IPS DF 6.9 (cell line): ENCODE results near the gene SCAMP2.
"Not testable (repeated sequence)": the region's sequence is repeated elsewhere in the genome, so short reads cannot be mapped to it uniquely, and the experiment has no call there.

Experiments used
- DNase-seq: peaks from one replicate; pipeline ENCODE4 v3.0.0-alpha.2; 2013; ENCODE audit warnings: low read depth, low spot score
- H3K27ac ChIP-seq: one replicate; pipeline ENCODE4 v1.5.1; 2013; ENCODE audit warnings: low read length, control low read depth
- H3K27me3 ChIP-seq: 2 replicates; pipeline ENCODE4 v1.6.1; 2013; ENCODE audit warnings: mild to moderate bottlenecking, low read length; ENCODE audit not compliant: control insufficient read depth, insufficient read depth
- H3K36me3 ChIP-seq: 2 replicates; pipeline ENCODE4 v1.6.1; 2013; ENCODE audit warnings: low read length; ENCODE audit not compliant: control insufficient read depth, insufficient read depth
- H3K4me1 ChIP-seq: 2 replicates; pipeline ENCODE4 v1.6.1; 2013; ENCODE audit warnings: low read length; ENCODE audit not compliant: control insufficient read depth, insufficient read depth
- H3K4me3 ChIP-seq: 2 replicates; pipeline ENCODE4 v1.5.1; 2013; ENCODE audit warnings: mild to moderate bottlenecking, low read length
- H3K9me3 ChIP-seq: 2 replicates; pipeline ENCODE4 v1.6.1; 2013; ENCODE audit warnings: low read length, inconsistent platforms; ENCODE audit not compliant: control insufficient read depth, insufficient read depth
- WGBS: extraction: QIAGEN DNeasy Blood & Tissue Kit; methylation state at CpG from one replicate; pipeline ENCODE4 v1.1.7; 2013; ENCODE audit warnings: mixed read lengths, missing lambda C conversion rate; ENCODE audit not compliant: insufficient read length, insufficient coverage; 5-methylcytosine and 5-hydroxymethylcytosine counted together

The SCAMP2 gene

GRCh38 chr15:74892313-74892712, 19.1 kb upstream of the SCAMP2 start:
- H3K4me3 ChIP-seq, result no peak overlapping the region
- H3K4me1 ChIP-seq, result peaks cover 2% of the 10 kb centered on the region; the same call in 1 of the 2 replicates
- no CpG with 5 or more reads among the region's 3 CpGs for WGBS
- no peaks in the 10 kb centered on the region for H3K9me3 ChIP-seq
- DNase-seq, result no peak
- no peak overlapping the region for H3K27ac ChIP-seq
- H3K27me3 ChIP-seq, result no peaks in the 10 kb centered on the region
- peaks cover 9% of the 10 kb centered on the region for H3K36me3 ChIP-seq

GRCh38 chr15:74891469-74891868, 18.3 kb upstream of the SCAMP2 start:
- Histone ChIP-seq H3K4me1 (peaks cover 2% of the 10 kb centered on the region; the same call in 1 of the 2 replicates), H3K9me3 (no peaks in the 10 kb centered on the region), H3K4me3 (no peak overlapping the region), H3K27ac (no peak overlapping the region), H3K36me3 (peaks cover 6% of the 10 kb centered on the region; the same call in 1 of the 2 replicates), H3K27me3 (no peaks in the 10 kb centered on the region)
- no CpG with 5 or more reads among the region's 3 CpGs for WGBS
- DNase-seq, result no peak

GRCh38 chr15:74890665-74890960, 17.4 kb upstream of the SCAMP2 start:
- no peaks in the 10 kb centered on the region for H3K9me3 ChIP-seq
- peak overlapping the region; percentile 91; the same call in 1 of the 2 replicates for H3K4me3 ChIP-seq
- peaks cover 2% of the 10 kb centered on the region; the same call in 1 of the 2 replicates for H3K4me1 ChIP-seq
- H3K36me3 ChIP-seq, result peaks cover 6% of the 10 kb centered on the region; the same call in 1 of the 2 replicates
- no peaks in the 10 kb centered on the region for H3K27me3 ChIP-seq
- H3K27ac ChIP-seq, result no peak overlapping the region
- WGBS, result no CpG with 5 or more reads among the region's 1 CpG
- no peak for DNase-seq

GRCh38 chr15:74889883-74890664, 16.9 kb upstream of the SCAMP2 start, which contains the start of gene MPI:
TSS of gene MPI (plus strand) at chr15:74890042. CDS start at chr15:74890074, 32 bp downstream.
- Histone ChIP-seq H3K9me3 (no peaks in the 10 kb centered on the region), H3K4me1 (peaks cover 2% of the 10 kb centered on the region; the same call in 1 of the 2 replicates), H3K36me3 (peaks cover 6% of the 10 kb centered on the region; the same call in 1 of the 2 replicates), H3K27me3 (no peaks in the 10 kb centered on the region), H3K4me3 (peak within 1 kb of the TSS; percentile 91), H3K27ac (no peak within 1 kb of the TSS)
- DNase-seq, result peak; percentile 52
- no CpG with 5 or more reads among the region's 47 CpGs for WGBS

GRCh38 chr15:74889390-74889882, 16.3 kb upstream of the SCAMP2 start:
- no CpG with 5 or more reads among the region's 8 CpGs for WGBS
- Histone ChIP-seq H3K4me3 (peak overlapping the region; percentile 91; the same call in 1 of the 2 replicates), H3K36me3 (peaks cover 6% of the 10 kb centered on the region; the same call in 1 of the 2 replicates), H3K27me3 (no peaks in the 10 kb centered on the region), H3K4me1 (peaks cover 2% of the 10 kb centered on the region; the same call in 1 of the 2 replicates), H3K9me3 (no peaks in the 10 kb centered on the region), H3K27ac (no peak overlapping the region)
- no peak for DNase-seq

- peaks cover 2% of the 10 kb centered on the region; the same call in 1 of the 2 replicates for H3K4me1 ChIP-seq
- H3K4me3 ChIP-seq, result no peak overlapping the region
- no peaks in the 10 kb centered on the region for H3K9me3 ChIP-seq
- WGBS, result no CpG with 5 or more reads among the region's 4 CpGs
- peaks cover 6% of the 10 kb centered on the region; the same call in 1 of the 2 replicates for H3K36me3 ChIP-seq
- no peak for DNase-seq
- no peak overlapping the region for H3K27ac ChIP-seq
- no peaks in the 10 kb centered on the region for H3K27me3 ChIP-seq
Observed at GRCh38 chr15:74888716-74889115, 15.6 kb upstream of the SCAMP2 start.

GRCh38 chr15:74887537-74888193, 14.5 kb upstream of the SCAMP2 start:
- not testable (repeated sequence) for H3K9me3 ChIP-seq

GRCh38 chr15:74885461-74885860, 12.3 kb upstream of the SCAMP2 start:
- no peak for DNase-seq
- Histone ChIP-seq H3K4me3 (no peak overlapping the region), H3K27ac (no peak overlapping the region), H3K9me3 (peaks cover 2% of the 10 kb centered on the region), H3K27me3 (no peaks in the 10 kb centered on the region), H3K36me3 (peaks cover 2% of the 10 kb centered on the region; the same call in 1 of the 2 replicates), H3K4me1 (peaks cover 2% of the 10 kb centered on the region; the same call in 1 of the 2 replicates)
- no CpG with 5 or more reads among the region's 5 CpGs for WGBS

More at GRCh38 chr15:74887537-74888193, 14.5 kb upstream of the SCAMP2 start:
- H3K4me3 ChIP-seq, H3K27ac ChIP-seq, H3K4me1 ChIP-seq, DNase-seq, H3K36me3 ChIP-seq, H3K27me3 ChIP-seq: not testable (repeated sequence)
- WGBS, result no CpG with 5 or more reads among the region's 10 CpGs

- Histone ChIP-seq H3K27ac (no peak overlapping the region), H3K4me1 (peaks cover 2% of the 10 kb centered on the region; the same call in 1 of the 2 replicates), H3K36me3 (peaks cover 2% of the 10 kb centered on the region; the same call in 1 of the 2 replicates), H3K9me3 (peaks cover 2% of the 10 kb centered on the region), H3K4me3 (no peak overlapping the region), H3K27me3 (no peaks in the 10 kb centered on the region)
- no peak for DNase-seq
- WGBS, result no CpG with 5 or more reads among the region's 4 CpGs
Observed at GRCh38 chr15:74884428-74885223, 11.5 kb upstream of the SCAMP2 start.

- peaks cover 2% of the 10 kb centered on the region; the same call in 1 of the 2 replicates for H3K36me3 ChIP-seq
- WGBS, result no CpG with 5 or more reads among the region's 6 CpGs
- H3K27ac ChIP-seq, result no peak overlapping the region
- H3K4me1 ChIP-seq, result no peaks in the 10 kb centered on the region
- H3K9me3 ChIP-seq, result peaks cover 2% of the 10 kb centered on the region
- no peaks in the 10 kb centered on the region for H3K27me3 ChIP-seq
- DNase-seq, result no peak
- no peak overlapping the region for H3K4me3 ChIP-seq
Observed at GRCh38 chr15:74882528-74882927, 9.4 kb upstream of the SCAMP2 start.
